GDM1 (cell line): ENCODE data around the gene MORN4.
"Not testable (repeated sequence)": the region's sequence is repeated elsewhere in the genome, so short reads cannot be mapped to it uniquely, and the experiment has no call there.

Source experiments
- DNase-seq: peaks from one replicate; lab custom pipeline; 2025; lab: John Stamatoyannopoulos, UW

MORN4 gene

GRCh38 chr10:97632949-97633884 is at the start of gene MORN4:
TSS of gene MORN4 (minus strand) at chr10:97633500. CDS start at chr10:97619653, 13,847 bp downstream.
- peak; percentile 84 for DNase-seq

GRCh38 chr10:97682042-97682441 is 48.7 kb upstream of the MORN4 start:
- DNase-seq, result no peak

- DNase-seq, result no peak
Observed at GRCh38 chr10:97679594-97679993, 46.3 kb upstream of the MORN4 start.

- DNase-seq, result no peak
Observed at GRCh38 chr10:97676770-97677581, 43.7 kb upstream of the MORN4 start.

- no peak for DNase-seq
Observed at GRCh38 chr10:97675222-97675621, 41.9 kb upstream of the MORN4 start.

GRCh38 chr10:97673736-97674525 is 40.6 kb upstream of the MORN4 start:
- peak; percentile 48 for DNase-seq

GRCh38 chr10:97669571-97669970 is 36.3 kb upstream of the MORN4 start:
- no peak for DNase-seq

GRCh38 chr10:97667463-97667862 is 34.2 kb upstream of the MORN4 start:
- no peak for DNase-seq

GRCh38 chr10:97666992-97667391 is 33.7 kb upstream of the MORN4 start:
- DNase-seq, result no peak

GRCh38 chr10:97664282-97664850 is 31.1 kb upstream of the MORN4 start:
- DNase-seq, result no peak

- DNase-seq, result no peak
Observed at GRCh38 chr10:97659589-97659988, 26.3 kb upstream of the MORN4 start.

GRCh38 chr10:97656777-97657176 is 23.5 kb upstream of the MORN4 start:
- no peak for DNase-seq

- DNase-seq, result no peak
Observed at GRCh38 chr10:97651773-97652172, 18.5 kb upstream of the MORN4 start.

- DNase-seq, result no peak
Observed at GRCh38 chr10:97650726-97651125, 17.4 kb upstream of the MORN4 start.

- DNase-seq, result not testable (repeated sequence)
Observed at GRCh38 chr10:97649405-97649750, 16.1 kb upstream of the MORN4 start.

GRCh38 chr10:97648562-97649404 is 15.5 kb upstream of the MORN4 start:
- no peak for DNase-seq

- no peak for DNase-seq
Observed at GRCh38 chr10:97647556-97647955, 14.3 kb upstream of the MORN4 start.

- DNase-seq, result no peak
Observed at GRCh38 chr10:97644936-97645335, 11.6 kb upstream of the MORN4 start.

GRCh38 chr10:97643441-97643985 is 10.2 kb upstream of the MORN4 start:
- DNase-seq, result no peak

GRCh38 chr10:97642471-97643159 is 9.3 kb upstream of the MORN4 start:
- DNase-seq, result not testable (repeated sequence)
